ENCODE data around the gene FEZ2. TPM values are rescaled to one million over a fixed set of nuclear protein-coding genes. Genes with fewer than 3 reads are reported as not detected.

FEZ2 gene
- total and polyA plus RNA-seq, 2 of the 8 experiments (the other 6 are each of a cell fraction or from before 2014, with no cell fraction given): 7.5 to 16.4 TPM

GRCh38 chr2:36528274-36528673 is 69.7 kb downstream of the FEZ2 start:
- no peaks in the 10 kb centered on the region for H4K20me1 ChIP-seq (replicated peaks in 1 of 2; ENCODE audit: control insufficient read depth in 1 of 2, insufficient read depth in 2 of 2, low read length in 2 of 2)
- H3K4me2 ChIP-seq (ENCODE audit: insufficient read depth in 1 of 2, low read depth in 2 of 2, low read length in 2 of 2): no peak overlapping the region
- no peak overlapping the region for H4K8ac ChIP-seq (ENCODE audit: extremely low read depth, insufficient read depth, low read length)
- H3K79me1 ChIP-seq (ENCODE audit: low read depth, low read length): no peaks in the 10 kb centered on the region
- no peak overlapping the region for H3K9ac ChIP-seq (replicated peaks in 1 of 4; ENCODE audit: extremely low read depth in 1 of 4, low read depth in 3 of 4, low read length in 3 of 4)
- no peaks in the 10 kb centered on the region for H3K9me3 ChIP-seq (ENCODE audit: insufficient read depth in 2 of 2, low read depth in 1 of 2, low read length in 1 of 2)
- H3K79me2 ChIP-seq (ENCODE audit: control insufficient read depth in 1 of 2, insufficient read depth in 2 of 2, low read length in 2 of 2): no peaks in the 10 kb centered on the region
- no peak overlapping the region for H3K18ac ChIP-seq (ENCODE audit: extremely low read depth, low read length)
- no peak overlapping the region for H2AFZ ChIP-seq (ENCODE audit: low read length)
- H4K5ac ChIP-seq (ENCODE audit: insufficient read length, low read depth, low read length): no peak overlapping the region
- ChIA-PET CTCF (ENCODE audit: partially characterized antibody) (interaction anchor here (0.6 to 2.3 kb wide), 7 partner anchors 9 to 1367 kb away, joined by 3 to 8 read pairs (median 4); no protein-coding TSS in a partner anchor), POLR2A (ENCODE audit: partially characterized antibody) (interaction anchor here (2.3 kb wide), 1 partner anchor 13 kb away, joined by 6 read pairs; no protein-coding TSS in a partner anchor)
- no peaks in the 10 kb centered on the region for H3K27me3 ChIP-seq (replicated peaks in 1 of 4; ENCODE audit: control insufficient read depth in 3 of 4, extremely low read depth in 1 of 4, insufficient read depth in 3 of 4, low read length in 3 of 4)
- DNase-seq (ENCODE audit: low read depth in 1 of 2, low spot score in 2 of 2): no peak
- no peak overlapping the region for H2BK15ac ChIP-seq (ENCODE audit: low read length)
- WGBS, 2 experiments (ENCODE audit: extremely low coverage in 1 of 2, insufficient coverage in 1 of 2, insufficient read length in 1 of 2, insufficient replicate concordance in 2 of 2, low coverage in 1 of 2, low lambda C conversion rate in 2 of 2, missing lambda C conversion rate in 1 of 2): 91% methylated on average over 4 of the region's 4 CpGs; no CpG with 5 or more reads in 1 of the 2 experiments
- TF ChIP-seq RXRA (IDR thresholded peaks at IDR 0.05; ENCODE audit: insufficient read depth, low read depth, low read length) (no peak), EP300 (IDR thresholded peaks at IDR 0.05; ENCODE audit: borderline replicate concordance in 1 of 2, low read depth in 2 of 2, low read length in 2 of 2) (no peak)
- H3K4me3 ChIP-seq (ENCODE audit: extremely low read depth in 1 of 4, insufficient read depth in 2 of 4, low read depth in 3 of 4, low read length in 4 of 4): no peak overlapping the region
- no peak overlapping the region for H3K23ac ChIP-seq (ENCODE audit: insufficient read length)
- no peak overlapping the region for H2BK120ac ChIP-seq (replicated peaks; ENCODE audit: low read depth, low read length)
- H2BK5ac ChIP-seq (ENCODE audit: low read depth, low read length): no peak overlapping the region
- no peak overlapping the region for H3K14ac ChIP-seq (ENCODE audit: insufficient read length)
- H3K4me1 ChIP-seq (replicated peaks in 1 of 4; ENCODE audit: control insufficient read depth in 3 of 4, insufficient read depth in 4 of 4, low read length in 3 of 4): no peaks in the 10 kb centered on the region
- no peak overlapping the region for H3K56ac ChIP-seq (replicated peaks; ENCODE audit: insufficient read length, low read depth, low read length)
- H4K91ac ChIP-seq (replicated peaks; ENCODE audit: insufficient read length, low read length): no peak overlapping the region
- no peak overlapping the region for H3K4ac ChIP-seq (replicated peaks; ENCODE audit: insufficient read length, low read depth, low read length)
- H2AK5ac ChIP-seq (ENCODE audit: low read depth, low read length): no peak overlapping the region
- no peak overlapping the region for H3K27ac ChIP-seq (ENCODE audit: low read depth, low read length)
- FAIRE-seq: no peak
- peaks cover 0 to 7% (median 3%) of the 10 kb centered on the region in 4 experiments; a peak in 5 of 8 replicates for H3K36me3 ChIP-seq (ENCODE audit: control insufficient read depth in 2 of 4, insufficient read depth in 4 of 4, low read length in 3 of 4)
- H3K23me2 ChIP-seq (ENCODE audit: low read depth, low read length): no peaks in the 10 kb centered on the region
- no peak overlapping the region for H2BK20ac ChIP-seq (ENCODE audit: low read length)
- H2BK12ac ChIP-seq (ENCODE audit: low read depth, low read length): no peak overlapping the region
